HepG2 (cell line): ENCODE data around the gene NAPB. TPM values are rescaled to one million over a fixed set of nuclear protein-coding genes. Genes with fewer than 3 reads are reported as not detected.

Experiments used
- EED ChIP-seq: sonication (generic); formaldehyde crosslinking; IDR thresholded peaks from 2 replicates; pipeline ENCODE4 v1.5.0; 2020; ENCODE audit warnings: mild to moderate bottlenecking, missing genetic modification reagents
- EHMT2 ChIP-seq: fragments of 200-600 bp; sonication (generic); IDR thresholded peaks from 2 replicates; pipeline ENCODE4 v1.7.0; 2017; ENCODE audit warnings: antibody characterized with exemption, low read depth, low read length, borderline replicate concordance
- FLYWCH1 ChIP-seq: sonication (generic); formaldehyde crosslinking; IDR thresholded peaks from 2 replicates; pipeline ENCODE4 v1.8.1; 2023; ENCODE audit warnings: mild to moderate bottlenecking, missing genetic modification reagents
- FOXA3 ChIP-seq: IDR thresholded peaks from 2 replicates; pipeline ENCODE4 v1.6.1; 2016; ENCODE audit warnings: missing genetic modification reagents, missing compliant biosample characterization
- FOXK1 ChIP-seq: sonication (generic); formaldehyde crosslinking; IDR thresholded peaks from 2 replicates; pipeline ENCODE4 v1.4.0; 2020; ENCODE audit warnings: low read depth, missing genetic modification reagents, borderline replicate concordance
- GATAD1 ChIP-seq: IDR thresholded peaks from 2 replicates; pipeline ENCODE4 v1.6.1; 2016; ENCODE audit warnings: missing genetic modification reagents, missing compliant biosample characterization
- IRX3 ChIP-seq: sonication (generic); formaldehyde crosslinking; IDR thresholded peaks from 2 replicates; pipeline ENCODE4 v1.8.1; 2023; ENCODE audit warnings: mild to moderate bottlenecking, low read depth, missing genetic modification reagents, borderline replicate concordance
- KDM1A ChIP-seq: IDR thresholded peaks from 2 replicates; pipeline ENCODE4 v1.6.1; 2016; ENCODE audit warnings: missing compliant biosample characterization
- KDM2A ChIP-seq: sonication (generic); formaldehyde crosslinking; IDR thresholded peaks from 2 replicates; pipeline ENCODE4 v1.4.0; 2020; ENCODE audit warnings: low read depth, missing genetic modification reagents, borderline replicate concordance
- KLF9 ChIP-seq: IDR thresholded peaks from 2 replicates; pipeline ENCODE4 v1.6.1; 2016; ENCODE audit warnings: low read depth
- MED1 ChIP-seq: sonication (generic); formaldehyde crosslinking; IDR thresholded peaks from 2 replicates; pipeline ENCODE4 v1.4.0; 2020; ENCODE audit warnings: missing genetic modification reagents
- MED13 ChIP-seq: sonication (generic); formaldehyde crosslinking; IDR thresholded peaks from 2 replicates; pipeline ENCODE4 v1.5.0; 2020; ENCODE audit warnings: missing genetic modification reagents
- NPAS2 ChIP-seq: sonication (generic); formaldehyde crosslinking; IDR thresholded peaks from 2 replicates; pipeline ENCODE4 v1.8.0; 2022; ENCODE audit warnings: mild to moderate bottlenecking, missing genetic modification reagents, borderline replicate concordance
- NR2F2 ChIP-seq: IDR thresholded peaks from 2 replicates; pipeline ENCODE4 v1.6.1; 2012; ENCODE audit warnings: low read depth, inconsistent platforms, borderline replicate concordance
- SMC3 ChIP-seq: IDR thresholded peaks from 2 replicates; pipeline ENCODE4 v1.6.1; 2011; ENCODE audit warnings: low read length, improper control_type of control experiment
- SOX13 ChIP-seq, 3 experiments: fragments of 450-650 bp in 1 of 3; sonication (generic) in 1 of 3; formaldehyde crosslinking in 1 of 3; IDR thresholded peaks in 2 of 3; conservative IDR thresholded peaks in 1 of 3; 2 replicates each; pipeline versions ENCODE4 v1.5.0 to v1.6.1; 2016 to 2020; ENCODE audit warnings: antibody characterized with exemption in 1 of 3, mild to moderate bottlenecking in 1 of 3, missing compliant biosample characterization in 1 of 3, missing genetic modification reagents in 1 of 3, moderate library complexity in 1 of 3
- U2AF1 ChIP-seq: fragments of 200-400 bp; formaldehyde crosslinking; optimal IDR thresholded peaks from 2 replicates; pipeline ENCODE3; 2017; ENCODE audit warnings: mild to moderate bottlenecking, low read depth, low read length
- YY1 ChIP-seq: IDR thresholded peaks from 2 replicates; pipeline ENCODE4 v1.6.1; 2011; ENCODE audit warnings: low read length, low read depth, moderate library complexity, mild to moderate bottlenecking; ENCODE audit not compliant: insufficient read depth, insufficient replicate concordance
- ZFP90 ChIP-seq: sonication (generic); formaldehyde crosslinking; IDR thresholded peaks from 2 replicates; pipeline ENCODE4 v1.8.0; 2022; ENCODE audit warnings: missing genetic modification reagents, mild to moderate bottlenecking, inconsistent platforms, borderline replicate concordance
- ZNF644 ChIP-seq: IDR thresholded peaks from 2 replicates; pipeline ENCODE4 v1.6.1; 2016; ENCODE audit warnings: low read depth
- ZNF660 ChIP-seq: sonication (generic); formaldehyde crosslinking; IDR thresholded peaks from 2 replicates; pipeline ENCODE4 v1.5.1; 2020; ENCODE audit warnings: mild to moderate bottlenecking, low read depth, missing genetic modification reagents, borderline replicate concordance
- ZNF747 ChIP-seq: sonication (generic); formaldehyde crosslinking; IDR thresholded peaks from 2 replicates; pipeline ENCODE4 v1.8.1; 2023; ENCODE audit warnings: missing genetic modification reagents, mild to moderate bottlenecking, borderline replicate concordance
- ZNF773 ChIP-seq: sonication (generic); formaldehyde crosslinking; IDR thresholded peaks from 2 replicates; pipeline ENCODE4 v1.4.0; 2020; ENCODE audit warnings: missing genetic modification reagents, borderline replicate concordance
- ZSCAN31 ChIP-seq: sonication (generic); formaldehyde crosslinking; IDR thresholded peaks from 2 replicates; pipeline ENCODE4 v1.5.0; 2020; ENCODE audit warnings: low read depth, mild to moderate bottlenecking, missing genetic modification reagents
- polyA plus RNA-seq, 8 experiments: library from polyadenylated mRNA; depleted of rRNA in 3 of 8; stranded (reverse) in 7 of 8; unstranded in 1 of 8; fragments of >200 nt; fragmentation: Illumina TruSeq in 4 of 8; extraction: Trizol in 4 of 8; gene quantifications; 2 replicates each; pipeline versions ENCODE4 v1.2.1 to v1.2.3, GENCODE V29; 2011 to 2016; ENCODE audit warnings: low read depth in 4 of 8, missing spikeins in 1 of 8, mixed read lengths in 1 of 8; ENCODE audit not compliant: insufficient read depth in 1 of 8
- total RNA-seq, 5 experiments: library from RNA; depleted of rRNA; stranded (reverse); fragments of >200 nt; fragmentation: Illumina TruSeq; extraction: Trizol; gene quantifications; 2 replicates each; pipeline ENCODE4 v1.2.3, GENCODE V29; 2016; ENCODE audit warnings: low read depth in 1 of 5
- TF ChIP-seq, protein P1 (sequence below): sonication (generic); formaldehyde crosslinking; IDR thresholded peaks from 2 replicates; pipeline ENCODE4 v1.5.1; 2020; ENCODE audit warnings: mild to moderate bottlenecking, missing genetic modification reagents, moderate library complexity
- TF ChIP-seq, protein P2 (sequence below): sonication (generic); formaldehyde crosslinking; IDR thresholded peaks from 2 replicates; pipeline ENCODE4 v1.5.0; 2020; ENCODE audit warnings: mild to moderate bottlenecking, missing genetic modification reagents
- TF ChIP-seq, protein P3 (sequence below): sonication (generic); formaldehyde crosslinking; IDR thresholded peaks from 2 replicates; pipeline ENCODE4 v1.5.0; 2020; ENCODE audit warnings: missing genetic modification reagents, mild to moderate bottlenecking, borderline replicate concordance

Gene NAPB
- total and polyA plus RNA-seq, 2 of the 13 experiments (the other 11 are each of a cell fraction or from before 2014, with no cell fraction given), result 15.2 to 16.1 TPM

DNA sequence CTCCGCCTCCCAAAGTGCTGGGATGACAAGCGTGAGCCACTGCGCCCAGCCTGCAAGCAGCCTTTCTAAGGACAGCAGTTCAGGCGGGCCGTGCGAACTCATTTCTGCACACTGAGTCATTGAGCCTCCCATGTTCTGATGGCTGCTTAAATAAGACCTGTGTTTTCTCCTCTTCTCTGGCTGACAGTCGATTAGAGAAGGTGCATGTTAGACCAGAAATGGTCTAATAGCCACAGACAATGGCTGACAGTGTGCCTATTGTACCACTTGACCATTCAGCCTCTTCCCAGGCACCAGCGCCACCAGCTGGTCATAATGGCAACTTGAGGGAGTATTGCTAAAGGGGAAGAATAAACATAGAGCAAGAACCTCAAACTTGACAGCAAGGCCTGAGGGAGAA lies 25.2 kb upstream of the NAPB start (continued):
- TF ChIP-seq YY1, result peak; percentile 58
- TF ChIP-seq ZSCAN31 (CRISPR knock-in tag), result peak; percentile 24; the same call in 1 of the 2 replicates
- TF ChIP-seq, protein P1, sequence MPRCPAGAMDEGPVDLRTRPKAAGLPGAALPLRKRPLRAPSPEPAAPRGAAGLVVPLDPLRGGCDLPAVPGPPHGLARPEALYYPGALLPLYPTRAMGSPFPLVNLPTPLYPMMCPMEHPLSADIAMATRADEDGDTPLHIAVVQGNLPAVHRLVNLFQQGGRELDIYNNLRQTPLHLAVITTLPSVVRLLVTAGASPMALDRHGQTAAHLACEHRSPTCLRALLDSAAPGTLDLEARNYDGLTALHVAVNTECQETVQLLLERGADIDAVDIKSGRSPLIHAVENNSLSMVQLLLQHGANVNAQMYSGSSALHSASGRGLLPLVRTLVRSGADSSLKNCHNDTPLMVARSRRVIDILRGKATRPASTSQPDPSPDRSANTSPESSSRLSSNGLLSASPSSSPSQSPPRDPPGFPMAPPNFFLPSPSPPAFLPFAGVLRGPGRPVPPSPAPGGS (CRISPR knock-in tag), result peak; percentile 40; the same call in 1 of the 2 replicates
- TF ChIP-seq, protein P2, sequence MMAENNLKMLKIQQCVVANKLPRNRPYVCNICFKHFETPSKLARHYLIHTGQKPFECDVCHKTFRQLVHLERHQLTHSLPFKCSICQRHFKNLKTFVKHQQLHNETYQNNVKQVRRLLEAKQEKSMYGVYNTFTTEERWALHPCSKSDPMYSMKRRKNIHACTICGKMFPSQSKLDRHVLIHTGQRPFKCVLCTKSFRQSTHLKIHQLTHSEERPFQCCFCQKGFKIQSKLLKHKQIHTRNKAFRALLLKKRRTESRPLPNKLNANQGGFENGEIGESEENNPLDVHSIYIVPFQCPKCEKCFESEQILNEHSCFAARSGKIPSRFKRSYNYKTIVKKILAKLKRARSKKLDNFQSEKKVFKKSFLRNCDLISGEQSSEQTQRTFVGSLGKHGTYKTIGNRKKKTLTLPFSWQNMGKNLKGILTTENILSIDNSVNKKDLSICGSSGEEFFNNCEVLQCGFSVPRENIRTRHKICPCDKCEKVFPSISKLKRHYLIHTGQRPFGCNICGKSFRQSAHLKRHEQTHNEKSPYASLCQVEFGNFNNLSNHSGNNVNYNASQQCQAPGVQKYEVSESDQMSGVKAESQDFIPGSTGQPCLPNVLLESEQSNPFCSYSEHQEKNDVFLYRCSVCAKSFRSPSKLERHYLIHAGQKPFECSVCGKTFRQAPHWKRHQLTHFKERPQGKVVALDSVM, result no peak
- TF ChIP-seq KLF9, result no peak
- TF ChIP-seq ZNF747 (CRISPR knock-in tag), result no peak
- no peak for TF ChIP-seq KDM1A (CRISPR knock-in tag)
- no peak for TF ChIP-seq ZFP90
- peak; percentile 48; the same call in 1 of the 2 replicates for TF ChIP-seq FOXA3 (CRISPR knock-in tag)
- TF ChIP-seq NPAS2 (CRISPR knock-in tag), result no peak
- TF ChIP-seq ZNF660 (CRISPR knock-in tag), result no peak
- no peak for TF ChIP-seq GATAD1 (CRISPR knock-in tag)
- TF ChIP-seq SMC3, result peak; percentile 83
- peak; percentile 66; the same call in 1 of the 2 replicates for TF ChIP-seq EED (CRISPR knock-in tag)
- 0 out of 2 replicates have a peak, but pooled peaks have one; percentile 26 for TF ChIP-seq ZNF773 (CRISPR knock-in tag)
- peak; percentile 59; the same call in 1 of the 2 replicates for TF ChIP-seq EHMT2
- TF ChIP-seq KDM2A (CRISPR knock-in tag), result 0 out of 2 replicates have a peak, but pooled peaks have one; percentile 33
- no peak for TF ChIP-seq NR2F2
- 0 out of 2 replicates have a peak, but pooled peaks have one; percentile 8 for TF ChIP-seq MED1 (CRISPR knock-in tag)
- TF ChIP-seq FOXK1 (CRISPR knock-in tag), result peak; percentile 56; the same call in 1 of the 2 replicates
- TF ChIP-seq MED13 (CRISPR knock-in tag), result 0 out of 2 replicates have a peak, but pooled peaks have one; percentile 47
- no peak for TF ChIP-seq U2AF1
- TF ChIP-seq SOX13 (IDR thresholded peaks at IDR 0.05), result no peak
- peak in 1 of 2 experiments; percentile 78; a peak in 1 of 4 replicates for TF ChIP-seq SOX13 (CRISPR knock-in tag; conservative IDR thresholded peaks at IDR 0.05 in 1 of 2, IDR thresholded peaks at IDR 0.05 in 1 of 2)
- TF ChIP-seq ZNF644, result 0 out of 2 replicates have a peak, but pooled peaks have one; percentile 43
- TF ChIP-seq, protein P3, sequence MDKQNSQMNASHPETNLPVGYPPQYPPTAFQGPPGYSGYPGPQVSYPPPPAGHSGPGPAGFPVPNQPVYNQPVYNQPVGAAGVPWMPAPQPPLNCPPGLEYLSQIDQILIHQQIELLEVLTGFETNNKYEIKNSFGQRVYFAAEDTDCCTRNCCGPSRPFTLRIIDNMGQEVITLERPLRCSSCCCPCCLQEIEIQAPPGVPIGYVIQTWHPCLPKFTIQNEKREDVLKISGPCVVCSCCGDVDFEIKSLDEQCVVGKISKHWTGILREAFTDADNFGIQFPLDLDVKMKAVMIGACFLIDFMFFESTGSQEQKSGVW (CRISPR knock-in tag), result no peak
- no peak for TF ChIP-seq IRX3 (CRISPR knock-in tag)
- no peak for TF ChIP-seq FLYWCH1 (CRISPR knock-in tag)
